Activated naive CD8-positive, alpha-beta T cell treated with anti-CD3 and anti-CD28 coated beads, Interleukin-2, amount 10 ng/mL, durations not matched to agents 7 days and 5 days (primary cell): Measurements from ENCODE around the gene PSMG1. TPM values are rescaled to one million over a fixed set of nuclear protein-coding genes. Genes with fewer than 3 reads are reported as not detected.
"Not testable (repeated sequence)": the region's sequence is repeated elsewhere in the genome, so short reads cannot be mapped to it uniquely, and the experiment has no call there.

Experiments
- ATAC-seq: fragments of 150-1000 bp; cut with Tn5 transposase; one replicate; pipeline ENCODE4 v1.10.0; 2021; ENCODE audit warnings: low read depth, moderate library complexity
- POLR2A ChIA-PET: fragments of 350-600 bp; sonication (Branson Sonifier 250); formaldehyde crosslinking; loops from one replicate; lab custom pipeline; 2021; ENCODE audit warnings: antibody characterized with exemption; lab: Charles Lee
- DNase-seq: peaks from one replicate; pipeline ENCODE4 v3.0.0; 2021
- H3K27ac Mint-ChIP-seq: one replicate; pipeline ENCODE4 v1.8.0; 2022; ENCODE audit warnings: mild to moderate bottlenecking, mixed read lengths
- H3K27me3 Mint-ChIP-seq: one replicate; pipeline ENCODE4 v1.8.0; 2022; ENCODE audit warnings: mild to moderate bottlenecking, moderate library complexity, mixed read lengths
- H3K36me3 Mint-ChIP-seq: one replicate; pipeline ENCODE4 v1.8.0; 2021; ENCODE audit warnings: mild to moderate bottlenecking, mixed read lengths
- H3K4me1 Mint-ChIP-seq: one replicate; pipeline ENCODE4 v1.8.0; 2021; ENCODE audit warnings: mixed read lengths
- H3K4me3 Mint-ChIP-seq: one replicate; pipeline ENCODE4 v1.8.0; 2022; ENCODE audit warnings: mild to moderate bottlenecking, moderate library complexity, mixed read lengths
- H3K9me3 Mint-ChIP-seq: one replicate; pipeline ENCODE4 v1.8.0; 2021; ENCODE audit warnings: mixed read lengths
- total RNA-seq, 2 experiments: library from RNA; stranded (reverse); gene quantifications; one replicate each; pipeline ENCODE4 v1.2.3, GENCODE V29; 2021

PSMG1 gene
- total RNA-seq, 2 experiments from 2014 or later, result 40.7 to 42.3 TPM

- no peak overlapping the region for H3K27ac Mint-ChIP-seq
- H3K4me1 Mint-ChIP-seq, result no peaks in the 10 kb centered on the region
- no peak for DNase-seq
- no peak for ATAC-seq
- H3K4me3 Mint-ChIP-seq, result no peak overlapping the region
- H3K36me3 Mint-ChIP-seq, result peaks cover 1% of the 10 kb centered on the region
- POLR2A ChIA-PET, result no interaction called here
- peaks cover 6% of the 10 kb centered on the region for H3K9me3 Mint-ChIP-seq
- peaks cover 14% of the 10 kb centered on the region for H3K27me3 Mint-ChIP-seq
Measured at GRCh38 chr21:39142972-39143371, 40.3 kb downstream of the PSMG1 start.

GRCh38 chr21:39141502-39141901 lies 41.7 kb downstream of the PSMG1 start:
- peaks cover 4% of the 10 kb centered on the region for H3K9me3 Mint-ChIP-seq
- POLR2A ChIA-PET, result no interaction called here
- ATAC-seq (no peak), DNase-seq (no peak)
- H3K27me3 Mint-ChIP-seq, result peaks cover 8% of the 10 kb centered on the region
- H3K4me1 Mint-ChIP-seq, result no peaks in the 10 kb centered on the region
- H3K4me3 Mint-ChIP-seq, result no peak overlapping the region
- H3K27ac Mint-ChIP-seq, result no peak overlapping the region
- no peaks in the 10 kb centered on the region for H3K36me3 Mint-ChIP-seq

GRCh38 chr21:39137248-39138178 lies 45.7 kb downstream of the PSMG1 start:
- H3K4me1 Mint-ChIP-seq, result no peaks in the 10 kb centered on the region
- POLR2A ChIA-PET, result no interaction called here
- peaks cover 6% of the 10 kb centered on the region for H3K27me3 Mint-ChIP-seq
- no peak for DNase-seq
- no peak overlapping the region for H3K27ac Mint-ChIP-seq
- no peak overlapping the region for H3K4me3 Mint-ChIP-seq
- H3K36me3 Mint-ChIP-seq, result no peaks in the 10 kb centered on the region
- no peak for ATAC-seq
- no peaks in the 10 kb centered on the region for H3K9me3 Mint-ChIP-seq

- Mint-ChIP-seq H3K36me3 (no peaks in the 10 kb centered on the region), H3K4me1 (no peaks in the 10 kb centered on the region), H3K27ac (no peak overlapping the region), H3K4me3 (no peak overlapping the region), H3K9me3 (peaks cover 2% of the 10 kb centered on the region), H3K27me3 (peaks cover 9% of the 10 kb centered on the region)
- POLR2A ChIA-PET, result no interaction called here
- DNase-seq (no peak), ATAC-seq (no peak)
Measured at GRCh38 chr21:39136711-39137110, 46.5 kb downstream of the PSMG1 start.

GRCh38 chr21:39136138-39136537 lies 47.1 kb downstream of the PSMG1 start:
- ATAC-seq, result not testable (repeated sequence)

GRCh38 chr21:39134288-39134810 lies 48.9 kb downstream of the PSMG1 start:
- ATAC-seq, result no peak
- Mint-ChIP-seq H3K27ac (no peak overlapping the region), H3K36me3 (no peaks in the 10 kb centered on the region), H3K4me1 (no peaks in the 10 kb centered on the region), H3K9me3 (peaks cover 2% of the 10 kb centered on the region), H3K4me3 (no peak overlapping the region), H3K27me3 (peaks cover 18% of the 10 kb centered on the region)
- DNase-seq, result no peak
- POLR2A ChIA-PET, result no interaction called here

More at GRCh38 chr21:39136138-39136537, 47.1 kb downstream of the PSMG1 start:
- DNase-seq, H3K27me3 Mint-ChIP-seq, H3K4me3 Mint-ChIP-seq, POLR2A ChIA-PET, H3K27ac Mint-ChIP-seq, H3K9me3 Mint-ChIP-seq, H3K4me1 Mint-ChIP-seq, H3K36me3 Mint-ChIP-seq: not testable (repeated sequence)

- POLR2A ChIA-PET, result no interaction called here
- no peaks in the 10 kb centered on the region for H3K4me1 Mint-ChIP-seq
Measured at GRCh38 chr21:39132248-39132647, 51.0 kb downstream of the PSMG1 start.

GRCh38 chr21:39131791-39132190 lies 51.5 kb downstream of the PSMG1 start:
- peaks cover 2% of the 10 kb centered on the region for H3K9me3 Mint-ChIP-seq
- H3K27me3 Mint-ChIP-seq, result peaks cover 23% of the 10 kb centered on the region
- ATAC-seq, result no peak
- DNase-seq, result no peak
- H3K36me3 Mint-ChIP-seq, result no peaks in the 10 kb centered on the region
- POLR2A ChIA-PET, result no interaction called here
- no peak overlapping the region for H3K4me3 Mint-ChIP-seq
- H3K4me1 Mint-ChIP-seq, result no peaks in the 10 kb centered on the region
- H3K27ac Mint-ChIP-seq, result no peak overlapping the region

More at GRCh38 chr21:39132248-39132647, 51.0 kb downstream of the PSMG1 start:
- ATAC-seq (no peak), DNase-seq (no peak)
- peaks cover 2% of the 10 kb centered on the region for H3K9me3 Mint-ChIP-seq
- H3K27me3 Mint-ChIP-seq, result peaks cover 23% of the 10 kb centered on the region
- no peak overlapping the region for H3K4me3 Mint-ChIP-seq
- H3K36me3 Mint-ChIP-seq, result no peaks in the 10 kb centered on the region
- H3K27ac Mint-ChIP-seq, result no peak overlapping the region

- Mint-ChIP-seq H3K9me3 (peaks cover 2% of the 10 kb centered on the region), H3K36me3 (no peaks in the 10 kb centered on the region), H3K27ac (no peak overlapping the region), H3K4me1 (peaks cover 3% of the 10 kb centered on the region), H3K4me3 (no peak overlapping the region), H3K27me3 (peaks cover 23% of the 10 kb centered on the region)
- DNase-seq, result no peak
- ATAC-seq, result no peak
- POLR2A ChIA-PET, result no interaction called here
Measured at GRCh38 chr21:39127506-39127905, 55.7 kb downstream of the PSMG1 start.

GRCh38 chr21:39126486-39126806 lies 56.8 kb downstream of the PSMG1 start:
- no peak overlapping the region for H3K4me3 Mint-ChIP-seq
- peaks cover 2% of the 10 kb centered on the region for H3K36me3 Mint-ChIP-seq
- DNase-seq (no peak), ATAC-seq (no peak)
- peaks cover 18% of the 10 kb centered on the region for H3K27me3 Mint-ChIP-seq
- peaks cover 2% of the 10 kb centered on the region for H3K9me3 Mint-ChIP-seq
- peaks cover 10% of the 10 kb centered on the region for H3K4me1 Mint-ChIP-seq
- POLR2A ChIA-PET, result no interaction called here
- no peak overlapping the region for H3K27ac Mint-ChIP-seq

GRCh38 chr21:39125752-39126485 lies 57.3 kb downstream of the PSMG1 start:
- POLR2A ChIA-PET, result no interaction called here
- DNase-seq (no peak), ATAC-seq (no peak)
- H3K36me3 Mint-ChIP-seq, result peaks cover 2% of the 10 kb centered on the region
- H3K4me3 Mint-ChIP-seq, result no peak overlapping the region
- H3K27me3 Mint-ChIP-seq, result peaks cover 18% of the 10 kb centered on the region
- no peak overlapping the region for H3K27ac Mint-ChIP-seq
- peaks cover 10% of the 10 kb centered on the region for H3K4me1 Mint-ChIP-seq
- peaks cover 2% of the 10 kb centered on the region for H3K9me3 Mint-ChIP-seq
